Spleen (tissue), 7 donors: ENCODE data around the gene EPS8L3.
"Not testable (repeated sequence)": the region's sequence is repeated elsewhere in the genome, so short reads cannot be mapped to it uniquely, and the experiment has no call there.

ENCODE experiments used
- POLR2A ChIP-seq, 3 donors: fragments of 450-650 bp; IDR thresholded peaks; one replicate each; pipeline ENCODE4 v1.5.1; 2017; ENCODE audit warnings: antibody characterized with exemption in 3 of 3, mild to moderate bottlenecking in 1 of 3
- TF ChIP-seq, protein P1 (sequence below), 11 experiments: fragments of 200-600 bp in 7 of 11; fragments of 450-650 bp in 4 of 11; sonication (generic) in 4 of 11; IDR thresholded peaks in 8 of 11; conservative IDR thresholded peaks in 3 of 11; 1 replicate in 7 of 11; 2 replicates in 4 of 11; pipeline versions ENCODE4 v1.4.0 to v1.8.0; 2016 to 2021; ENCODE audit warnings: antibody characterized with exemption in 11 of 11, inconsistent platforms in 4 of 11, mild to moderate bottlenecking in 1 of 11
- donor health status: DM: no; HTN: no; CAD: no; lungs with moderate emphysema.
- donor health status: DM: no; HTN: no; CAD: no.
- donor health status: DM: no; HTN: no; CAD: no.

DNA sequence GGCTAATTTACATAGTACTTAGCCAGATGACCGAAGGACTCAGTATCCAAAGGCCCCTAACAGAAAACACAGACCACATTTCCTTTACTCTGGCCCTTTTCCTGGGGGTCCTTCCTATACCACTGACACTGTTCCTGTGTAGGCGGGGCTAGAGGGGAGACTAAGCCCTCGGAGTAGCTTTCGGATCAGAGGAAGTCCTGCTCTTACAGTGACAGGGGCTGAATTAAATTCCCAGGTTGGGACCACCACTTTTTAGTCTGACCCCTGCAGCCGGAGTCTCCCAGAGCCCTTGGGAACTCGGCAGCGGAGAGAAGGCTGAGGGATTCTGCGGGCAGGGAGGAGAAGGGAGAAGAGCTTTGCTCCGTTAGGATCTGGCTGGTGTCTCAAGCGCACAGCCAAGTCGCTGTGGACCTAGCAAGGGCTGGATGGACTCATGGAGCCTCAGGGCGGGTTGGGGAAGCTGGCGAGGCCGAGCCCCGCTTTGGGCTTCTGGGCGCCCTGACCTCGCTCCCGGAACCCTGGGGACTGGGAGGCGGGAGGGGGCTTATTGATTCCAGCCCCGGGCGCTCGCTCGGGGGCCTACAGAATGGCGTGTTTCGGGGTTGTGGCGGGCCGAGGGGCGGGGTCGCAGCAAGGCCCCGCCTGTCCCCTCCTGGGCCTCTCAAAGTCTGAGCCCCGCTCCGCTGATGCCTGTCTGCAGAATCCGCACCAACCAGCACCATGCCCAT is 52.0 kb downstream of the EPS8L3 start, which contains the start of gene GSTM5:
- TF ChIP-seq, protein P1, sequence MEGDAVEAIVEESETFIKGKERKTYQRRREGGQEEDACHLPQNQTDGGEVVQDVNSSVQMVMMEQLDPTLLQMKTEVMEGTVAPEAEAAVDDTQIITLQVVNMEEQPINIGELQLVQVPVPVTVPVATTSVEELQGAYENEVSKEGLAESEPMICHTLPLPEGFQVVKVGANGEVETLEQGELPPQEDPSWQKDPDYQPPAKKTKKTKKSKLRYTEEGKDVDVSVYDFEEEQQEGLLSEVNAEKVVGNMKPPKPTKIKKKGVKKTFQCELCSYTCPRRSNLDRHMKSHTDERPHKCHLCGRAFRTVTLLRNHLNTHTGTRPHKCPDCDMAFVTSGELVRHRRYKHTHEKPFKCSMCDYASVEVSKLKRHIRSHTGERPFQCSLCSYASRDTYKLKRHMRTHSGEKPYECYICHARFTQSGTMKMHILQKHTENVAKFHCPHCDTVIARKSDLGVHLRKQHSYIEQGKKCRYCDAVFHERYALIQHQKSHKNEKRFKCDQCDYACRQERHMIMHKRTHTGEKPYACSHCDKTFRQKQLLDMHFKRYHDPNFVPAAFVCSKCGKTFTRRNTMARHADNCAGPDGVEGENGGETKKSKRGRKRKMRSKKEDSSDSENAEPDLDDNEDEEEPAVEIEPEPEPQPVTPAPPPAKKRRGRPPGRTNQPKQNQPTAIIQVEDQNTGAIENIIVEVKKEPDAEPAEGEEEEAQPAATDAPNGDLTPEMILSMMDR (IDR thresholded peaks at IDR 0.05 in 8 of 11, conservative IDR thresholded peaks at IDR 0.05 in 3 of 11), result not testable (repeated sequence)
- not testable (repeated sequence) for TF ChIP-seq POLR2A (IDR thresholded peaks at IDR 0.05)
